Raji (cell line): ENCODE measurements around the gene PMPCB.

Source experiments
- POLR2A ChIP-seq: IDR thresholded peaks from 2 replicates; pipeline ENCODE4 v1.6.1; 2011; ENCODE audit warnings: low read depth, low read length, control low read depth; ENCODE audit not compliant: insufficient read depth

PMPCB gene

GRCh38 chr7:103341466-103341865, 44.2 kb downstream of the PMPCB start:
- no peak for TF ChIP-seq POLR2A

- no peak for TF ChIP-seq POLR2A
These were observed 46.1 kb downstream of the PMPCB start for GRCh38 chr7:103343332-103343731.

GRCh38 chr7:103343758-103344452, 46.7 kb downstream of the PMPCB start:
- TF ChIP-seq POLR2A = no peak

- peak; percentile 93 for TF ChIP-seq POLR2A
These were observed 47.4 kb downstream of the PMPCB start, which contains the start of gene DNAJC2 for GRCh38 chr7:103344453-103345149. TSS of gene DNAJC2 (minus strand) at chr7:103344767. CDS start at chr7:103344622, 145 bp downstream.

- no peak for TF ChIP-seq POLR2A
These were observed 49.2 kb downstream of the PMPCB start for GRCh38 chr7:103346396-103346795.

GRCh38 chr7:103347507-103348267, 50.5 kb downstream of the PMPCB start, which contains the start of gene PSMC2:
TSS of gene PSMC2 (plus strand) at chr7:103347643. CDS start at chr7:103347712, 69 bp downstream.
- TF ChIP-seq POLR2A = peak; percentile 82

- TF ChIP-seq POLR2A = no peak
These were observed 51.2 kb downstream of the PMPCB start for GRCh38 chr7:103348452-103348851.

- no peak for TF ChIP-seq POLR2A
These were observed 51.7 kb downstream of the PMPCB start for GRCh38 chr7:103348959-103349358.

- TF ChIP-seq POLR2A = no peak
These were observed 52.6 kb downstream of the PMPCB start for GRCh38 chr7:103349805-103350204.
